ENCODE results near the gene IL5RA.

DNA sequence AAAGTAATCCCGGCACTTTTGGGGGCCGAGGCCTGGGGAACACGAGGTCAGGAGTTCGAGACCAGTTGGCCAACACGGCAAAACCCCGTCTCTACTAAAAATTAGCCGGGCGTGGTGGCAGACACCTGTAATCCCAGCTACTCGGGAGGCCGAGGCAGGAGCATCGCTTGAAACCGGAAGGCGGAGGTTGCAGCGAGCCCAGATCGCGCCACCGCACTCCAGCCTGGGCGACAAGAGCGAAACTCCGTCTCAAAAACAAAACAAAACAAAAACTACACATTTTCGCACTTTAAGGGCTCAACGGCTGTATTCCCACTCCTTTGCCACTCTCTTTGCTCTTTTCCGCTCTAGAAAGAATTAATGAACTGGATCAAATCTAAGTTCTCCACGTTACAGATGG lies 15.8 kb upstream of the IL5RA start:
- TF ChIP-seq CTCF (IDR thresholded peaks at IDR 0.05; ENCODE audit: borderline replicate concordance, extremely low read depth, low read length, poor library complexity, severe bottlenecking) (no peak), EZH2 (IDR thresholded peaks at IDR 0.05; ENCODE audit: borderline replicate concordance, low read depth, low read length, severe bottlenecking) (no peak)

All from DND-41 (cell line).